Uterus (tissue), 4 donors: ENCODE results near the gene LRP1B. TPM values are rescaled to one million over a fixed set of nuclear protein-coding genes. Genes with fewer than 3 reads are reported as not detected.

Source experiments
- DNase-seq, 2 donors: peaks; one replicate each; pipeline ENCODE4 v3.0.0-alpha.2; 2019 to 2020
- H3K27ac ChIP-seq, 2 donors: fragments of 200-600 bp; sonication (generic); 1 replicate in 1 of 2; 2 replicates in 1 of 2; pipeline ENCODE4 v1.5.1; 2016 to 2018
- H3K27me3 ChIP-seq, 2 donors: fragments of 200-600 bp; sonication (generic); one replicate each; pipeline ENCODE4 v1.5.1; 2018 to 2019; ENCODE audit warnings: control low read depth in 1 of 2
- H3K36me3 ChIP-seq, 2 donors: fragments of 200-600 bp; sonication (generic); one replicate each; pipeline ENCODE4 v1.5.1; 2019; ENCODE audit warnings: control low read depth in 1 of 2
- H3K4me1 ChIP-seq, 2 donors: fragments of 200-600 bp; sonication (generic); one replicate each; pipeline ENCODE4 v1.5.1; 2018 to 2019; ENCODE audit warnings: control low read depth in 1 of 2
- H3K4me3 ChIP-seq, 2 donors: fragments of 200-600 bp; sonication (generic); 1 replicate in 1 of 2; 2 replicates in 1 of 2; pipeline ENCODE4 v1.5.1; 2018 to 2019; ENCODE audit warnings: mild to moderate bottlenecking in 1 of 2
- H3K9me3 ChIP-seq, 2 donors: fragments of 200-600 bp; sonication (generic); one replicate each; pipeline ENCODE4 v1.5.1; 2019; ENCODE audit warnings: control low read depth in 1 of 2
- CTCF ChIP-seq, 4 experiments: fragments of 200-600 bp in 2 of 4; fragments of 450-650 bp in 2 of 4; sonication (generic) in 2 of 4; IDR thresholded peaks; one replicate each; pipeline ENCODE4 v1.5.1; 2016 to 2019; ENCODE audit warnings: antibody characterized with exemption in 4 of 4, mild to moderate bottlenecking in 2 of 4, moderate library complexity in 1 of 4
- POLR2A ChIP-seq, 2 donors: fragments of 450-650 bp; IDR thresholded peaks; one replicate each; pipeline ENCODE4 v1.6.1; 2016; ENCODE audit warnings: antibody characterized with exemption in 2 of 2, mild to moderate bottlenecking in 1 of 2, moderate library complexity in 1 of 2
- intact Hi-C: fragments of 100-400 bp; cut with DNase I; formaldehyde crosslinking; loops from one replicate; pipeline ENCODE4 v1.15.1; 2023; ENCODE audit warnings: low total_unique reads
- total RNA-seq, 4 donors: library from RNA; depleted of rRNA in 3 of 4; stranded (reverse); fragments of >200 nt in 3 of 4; gene quantifications; one replicate each; pipeline versions ENCODE4 v1.1.0 to v1.2.4, GENCODE V29; 2014 to 2023
- donor health status: DM: yes; HTN: yes; CAD: no.

Gene LRP1B
- total RNA-seq, 4 donors from 2014 or later: 0.29 to 7.3 (median 0.79) TPM; not detected in 1

- no peak for TF ChIP-seq CTCF (IDR thresholded peaks at IDR 0.05)
- no peak for TF ChIP-seq POLR2A (IDR thresholded peaks at IDR 0.05)
- intact Hi-C loops: no loop called here
- no peaks in the 10 kb centered on the region for H3K27me3 ChIP-seq
- DNase-seq: no peak
- no peaks in the 10 kb centered on the region for H3K9me3 ChIP-seq
- no peak overlapping the region for H3K27ac ChIP-seq
- H3K4me3 ChIP-seq: no peak overlapping the region
- no peaks in the 10 kb centered on the region for H3K36me3 ChIP-seq
- no peaks in the 10 kb centered on the region for H3K4me1 ChIP-seq
Observed at GRCh38 chr2:141737492-141738255, 393.1 kb downstream of the LRP1B start.

- intact Hi-C loops: no loop called here
- TF ChIP-seq POLR2A (IDR thresholded peaks at IDR 0.05) (no peak), CTCF (IDR thresholded peaks at IDR 0.05) (no peak)
- H3K4me3 ChIP-seq: no peak overlapping the region
- H3K27me3 ChIP-seq: no peaks in the 10 kb centered on the region
- H3K36me3 ChIP-seq: no peaks in the 10 kb centered on the region
- H3K9me3 ChIP-seq: no peaks in the 10 kb centered on the region
- no peaks in the 10 kb centered on the region for H3K4me1 ChIP-seq
- no peak for DNase-seq
- no peak overlapping the region for H3K27ac ChIP-seq
Observed at GRCh38 chr2:141736466-141736865, 394.4 kb downstream of the LRP1B start.

GRCh38 chr2:141728886-141729285, 401.9 kb downstream of the LRP1B start:
- intact Hi-C loops: no loop called here
- Histone ChIP-seq H3K4me3 (no peak overlapping the region), H3K27ac (no peak overlapping the region), H3K27me3 (no peaks in the 10 kb centered on the region), H3K36me3 (no peaks in the 10 kb centered on the region), H3K4me1 (no peaks in the 10 kb centered on the region), H3K9me3 (no peaks in the 10 kb centered on the region)
- DNase-seq: no peak
- TF ChIP-seq POLR2A (IDR thresholded peaks at IDR 0.05) (no peak), CTCF (IDR thresholded peaks at IDR 0.05) (no peak)

GRCh38 chr2:141728142-141728541, 402.7 kb downstream of the LRP1B start:
- no peak for TF ChIP-seq CTCF (IDR thresholded peaks at IDR 0.05)
- TF ChIP-seq POLR2A (IDR thresholded peaks at IDR 0.05): no peak
- no peak for DNase-seq
- intact Hi-C loops: no loop called here

GRCh38 chr2:141724426-141724825, 406.4 kb downstream of the LRP1B start:
- no peak overlapping the region for H3K4me3 ChIP-seq
- H3K27ac ChIP-seq: no peak overlapping the region
- DNase-seq: no peak
- no peaks in the 10 kb centered on the region for H3K27me3 ChIP-seq
- H3K4me1 ChIP-seq: no peaks in the 10 kb centered on the region
- H3K36me3 ChIP-seq: no peaks in the 10 kb centered on the region
- intact Hi-C loops: no loop called here
- no peaks in the 10 kb centered on the region for H3K9me3 ChIP-seq
- TF ChIP-seq CTCF (IDR thresholded peaks at IDR 0.05) (no peak), POLR2A (IDR thresholded peaks at IDR 0.05) (no peak)

More at GRCh38 chr2:141728142-141728541, 402.7 kb downstream of the LRP1B start:
- no peak overlapping the region for H3K27ac ChIP-seq
- no peaks in the 10 kb centered on the region for H3K9me3 ChIP-seq
- H3K27me3 ChIP-seq: no peaks in the 10 kb centered on the region
- H3K4me3 ChIP-seq: no peak overlapping the region
- H3K4me1 ChIP-seq: no peaks in the 10 kb centered on the region
- H3K36me3 ChIP-seq: no peaks in the 10 kb centered on the region
